Erythroblast (primary cell): ENCODE results near the gene MSI2.

Experiments
- GATA1 ChIP-seq: IDR thresholded peaks from 2 replicates; pipeline ENCODE4 v1.6.1; 2011; ENCODE audit warnings: low read depth, mild to moderate bottlenecking, control low read depth, low read length, moderate library complexity
- POLR2A ChIP-seq: IDR thresholded peaks from 2 replicates; pipeline ENCODE4 v1.6.1; 2011; ENCODE audit warnings: mild to moderate bottlenecking, low read length

DNA sequence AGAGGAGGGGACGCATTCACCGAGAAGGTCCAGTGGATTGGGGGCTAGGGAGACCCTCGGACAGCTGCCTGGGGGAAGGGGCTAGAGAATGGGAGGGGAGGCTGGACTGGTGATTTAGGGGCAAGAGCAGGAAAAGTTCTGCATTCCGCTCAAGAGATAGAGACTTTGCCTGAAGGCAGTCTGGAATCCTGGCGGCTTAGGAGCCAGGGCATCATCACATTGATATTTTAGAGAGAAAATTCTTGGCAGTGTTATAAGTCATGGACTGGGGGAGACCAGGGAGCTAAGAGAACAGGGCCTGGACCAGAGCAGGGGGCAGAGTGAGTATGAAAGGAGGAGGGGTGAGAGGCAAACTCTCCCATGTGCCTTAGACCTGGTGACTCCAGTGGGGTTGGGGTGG is 35.8 kb downstream of the MSI2 start:
- TF ChIP-seq POLR2A, result no peak
- TF ChIP-seq GATA1, result no peak
